Measurements from ENCODE around the gene MTARC2.
"Not testable (repeated sequence)": the region's sequence is repeated elsewhere in the genome, so short reads cannot be mapped to it uniquely, and the experiment has no call there.

MTARC2 gene

GRCh38 chr1:220711056-220711809 is 36.9 kb upstream of the MTARC2 start:
- no peaks in the 10 kb centered on the region for H3K9me3 ChIP-seq (ENCODE audit: severe bottlenecking)
- TF ChIP-seq CTCF (IDR thresholded peaks at IDR 0.05; ENCODE audit: poor library complexity, severe bottlenecking) = no peak
- no peak overlapping the region for H3K27ac ChIP-seq (ENCODE audit: poor library complexity, severe bottlenecking)
- H3K4me1 ChIP-seq (ENCODE audit: insufficient read depth, poor library complexity, severe bottlenecking) = no peaks in the 10 kb centered on the region
- H3K27me3 ChIP-seq (ENCODE audit: insufficient read depth, poor library complexity, severe bottlenecking) = no peaks in the 10 kb centered on the region
- ATAC-seq (ENCODE audit: low read depth) (no peak), DNase-seq (ENCODE audit: low spot score) (no peak)
- no peaks in the 10 kb centered on the region for H3K36me3 ChIP-seq (ENCODE audit: low read depth)
- H3K4me3 ChIP-seq (ENCODE audit: severe bottlenecking) = no peak overlapping the region

- DNase-seq (ENCODE audit: low spot score); H3K4me1 ChIP-seq (ENCODE audit: insufficient read depth, poor library complexity, severe bottlenecking); H3K9me3 ChIP-seq (ENCODE audit: severe bottlenecking); H3K4me3 ChIP-seq (ENCODE audit: severe bottlenecking); H3K27ac ChIP-seq (ENCODE audit: poor library complexity, severe bottlenecking); H3K36me3 ChIP-seq (ENCODE audit: low read depth); ATAC-seq (ENCODE audit: low read depth); H3K27me3 ChIP-seq (ENCODE audit: insufficient read depth, poor library complexity, severe bottlenecking): not testable (repeated sequence)
Measured at GRCh38 chr1:220715986-220716385, 32.1 kb upstream of the MTARC2 start.

- TF ChIP-seq CTCF (IDR thresholded peaks at IDR 0.05; ENCODE audit: poor library complexity, severe bottlenecking) = no peak
- Histone ChIP-seq H3K4me3 (ENCODE audit: severe bottlenecking) (no peak overlapping the region), H3K27me3 (ENCODE audit: insufficient read depth, poor library complexity, severe bottlenecking) (no peaks in the 10 kb centered on the region), H3K4me1 (ENCODE audit: insufficient read depth, poor library complexity, severe bottlenecking) (no peaks in the 10 kb centered on the region), H3K27ac (ENCODE audit: poor library complexity, severe bottlenecking) (no peak overlapping the region), H3K9me3 (ENCODE audit: severe bottlenecking) (no peaks in the 10 kb centered on the region), H3K36me3 (ENCODE audit: low read depth) (no peaks in the 10 kb centered on the region)
- no peak for ATAC-seq (ENCODE audit: low read depth)
- no peak for DNase-seq (ENCODE audit: low spot score)
Measured at GRCh38 chr1:220717800-220718640, 30.1 kb upstream of the MTARC2 start.

GRCh38 chr1:220721266-220721665 is 26.9 kb upstream of the MTARC2 start:
- H3K4me3 ChIP-seq (ENCODE audit: severe bottlenecking); H3K36me3 ChIP-seq (ENCODE audit: low read depth); H3K9me3 ChIP-seq (ENCODE audit: severe bottlenecking); H3K27me3 ChIP-seq (ENCODE audit: insufficient read depth, poor library complexity, severe bottlenecking); ATAC-seq (ENCODE audit: low read depth); H3K27ac ChIP-seq (ENCODE audit: poor library complexity, severe bottlenecking); DNase-seq (ENCODE audit: low spot score); H3K4me1 ChIP-seq (ENCODE audit: insufficient read depth, poor library complexity, severe bottlenecking): not testable (repeated sequence)

GRCh38 chr1:220726634-220727033 is 21.5 kb upstream of the MTARC2 start:
- Histone ChIP-seq H3K9me3 (ENCODE audit: severe bottlenecking) (no peaks in the 10 kb centered on the region), H3K36me3 (ENCODE audit: low read depth) (no peaks in the 10 kb centered on the region), H3K27me3 (ENCODE audit: insufficient read depth, poor library complexity, severe bottlenecking) (no peaks in the 10 kb centered on the region), H3K4me1 (ENCODE audit: insufficient read depth, poor library complexity, severe bottlenecking) (no peaks in the 10 kb centered on the region), H3K27ac (ENCODE audit: poor library complexity, severe bottlenecking) (no peak overlapping the region), H3K4me3 (ENCODE audit: severe bottlenecking) (no peak overlapping the region)
- DNase-seq (ENCODE audit: low spot score) (no peak), ATAC-seq (ENCODE audit: low read depth) (no peak)
- TF ChIP-seq CTCF (IDR thresholded peaks at IDR 0.05; ENCODE audit: poor library complexity, severe bottlenecking) = no peak
